SK-N-SH treated with all-trans-retinoic acid at 6 μM for 48 hours (cell line): ENCODE measurements around the gene KIF2A.

Experiments used
- ZC3H10 ChIP-seq: fragments of 250-450 bp; sonication (Bioruptor Pico); IDR thresholded peaks from 2 replicates; pipeline ENCODE4 v1.5.1; 2021; ENCODE audit warnings: mild to moderate bottlenecking, moderate library complexity
- ZFP30 ChIP-seq: fragments of 450-650 bp; formaldehyde crosslinking; IDR thresholded peaks from 2 replicates; pipeline ENCODE4 v1.5.0; 2022; ENCODE audit warnings: mild to moderate bottlenecking, moderate library complexity

DNA sequence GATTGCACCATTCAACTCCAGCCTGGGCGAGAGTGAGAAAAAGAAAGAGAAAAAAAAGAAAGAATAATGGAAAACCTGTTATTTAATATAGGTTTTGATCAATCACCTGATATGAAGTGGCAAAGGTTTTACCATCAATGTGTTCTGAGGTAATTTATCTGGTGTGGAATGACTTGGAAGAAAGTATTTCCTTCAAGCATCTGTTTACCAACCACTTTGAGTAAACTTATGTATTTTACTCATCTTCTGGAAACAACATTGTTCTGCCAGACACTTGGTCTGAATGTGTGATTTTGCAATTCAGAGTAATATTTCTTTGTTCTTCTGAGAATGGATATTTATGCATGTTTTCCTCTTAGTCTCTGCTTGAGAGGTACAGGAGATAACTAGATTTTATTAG, 24.3 kb downstream of the KIF2A start:
- TF ChIP-seq ZFP30 (CRISPR knock-in tag) (no peak), ZC3H10 (CRISPR knock-in tag) (no peak)
